ENCODE results near the gene PLCZ1. TPM values are rescaled to one million over a fixed set of nuclear protein-coding genes. Genes with fewer than 3 reads are reported as not detected.

The PLCZ1 gene
- total RNA-seq, 1 experiment from 2014 or later = not detected

DNA sequence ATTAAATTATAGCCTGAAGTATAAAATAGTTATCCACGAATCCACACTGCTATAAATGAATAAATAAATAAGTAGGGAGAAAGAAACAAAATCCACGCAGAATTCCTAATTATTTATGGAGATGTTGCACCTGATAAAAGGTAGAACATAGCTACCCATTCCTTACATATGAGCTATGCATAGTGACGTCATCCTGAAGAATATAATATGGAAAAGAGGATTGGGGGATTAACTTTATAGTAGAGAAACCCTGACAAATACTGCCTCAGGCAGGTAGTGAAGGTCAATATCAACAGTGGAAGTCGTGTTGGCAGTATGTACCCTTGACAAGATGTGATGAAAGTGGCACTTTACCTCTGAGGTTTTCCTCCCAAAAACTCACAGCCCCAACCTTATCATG is 82.5 kb downstream of the PLCZ1 start:
- no peak for DNase-seq (ENCODE audit: low spot score)
- Histone ChIP-seq H3K4me3 (ENCODE audit: low read depth, low read length, poor library complexity, severe bottlenecking) (no peak overlapping the region), H3K9me3 (ENCODE audit: low read depth, low read length, poor library complexity, severe bottlenecking) (no peaks in the 10 kb centered on the region), H3K27ac (ENCODE audit: low read depth, low read length, poor library complexity, severe bottlenecking) (no peak overlapping the region), H3K4me1 (ENCODE audit: insufficient read depth, low read length, poor library complexity, severe bottlenecking) (no peaks in the 10 kb centered on the region), H3K27me3 (replicated peaks; ENCODE audit: insufficient read depth, low read depth, low read length, poor library complexity) (no peaks in the 10 kb centered on the region), H3K36me3 (ENCODE audit: insufficient read depth, low read length, poor library complexity, severe bottlenecking) (no peaks in the 10 kb centered on the region)
- ChIA-PET CTCF (no interaction called here), POLR2A (ENCODE audit: low non-redundant PET) (no interaction called here)
- no TSS peak for BruUV-seq (replicated peaks)
- no peak for TF ChIP-seq EZH2 (IDR thresholded peaks at IDR 0.05; ENCODE audit: borderline replicate concordance, low read depth, low read length, poor library complexity, severe bottlenecking)
- TF ChIP-seq, protein P1, sequence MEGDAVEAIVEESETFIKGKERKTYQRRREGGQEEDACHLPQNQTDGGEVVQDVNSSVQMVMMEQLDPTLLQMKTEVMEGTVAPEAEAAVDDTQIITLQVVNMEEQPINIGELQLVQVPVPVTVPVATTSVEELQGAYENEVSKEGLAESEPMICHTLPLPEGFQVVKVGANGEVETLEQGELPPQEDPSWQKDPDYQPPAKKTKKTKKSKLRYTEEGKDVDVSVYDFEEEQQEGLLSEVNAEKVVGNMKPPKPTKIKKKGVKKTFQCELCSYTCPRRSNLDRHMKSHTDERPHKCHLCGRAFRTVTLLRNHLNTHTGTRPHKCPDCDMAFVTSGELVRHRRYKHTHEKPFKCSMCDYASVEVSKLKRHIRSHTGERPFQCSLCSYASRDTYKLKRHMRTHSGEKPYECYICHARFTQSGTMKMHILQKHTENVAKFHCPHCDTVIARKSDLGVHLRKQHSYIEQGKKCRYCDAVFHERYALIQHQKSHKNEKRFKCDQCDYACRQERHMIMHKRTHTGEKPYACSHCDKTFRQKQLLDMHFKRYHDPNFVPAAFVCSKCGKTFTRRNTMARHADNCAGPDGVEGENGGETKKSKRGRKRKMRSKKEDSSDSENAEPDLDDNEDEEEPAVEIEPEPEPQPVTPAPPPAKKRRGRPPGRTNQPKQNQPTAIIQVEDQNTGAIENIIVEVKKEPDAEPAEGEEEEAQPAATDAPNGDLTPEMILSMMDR (conservative IDR thresholded peaks at IDR 0.05; ENCODE audit: low read depth, low read length) = no peak
- intact Hi-C loops (cut with micrococcal nuclease; ENCODE audit: unreplicated experiment) = no loop called here

DNA sequence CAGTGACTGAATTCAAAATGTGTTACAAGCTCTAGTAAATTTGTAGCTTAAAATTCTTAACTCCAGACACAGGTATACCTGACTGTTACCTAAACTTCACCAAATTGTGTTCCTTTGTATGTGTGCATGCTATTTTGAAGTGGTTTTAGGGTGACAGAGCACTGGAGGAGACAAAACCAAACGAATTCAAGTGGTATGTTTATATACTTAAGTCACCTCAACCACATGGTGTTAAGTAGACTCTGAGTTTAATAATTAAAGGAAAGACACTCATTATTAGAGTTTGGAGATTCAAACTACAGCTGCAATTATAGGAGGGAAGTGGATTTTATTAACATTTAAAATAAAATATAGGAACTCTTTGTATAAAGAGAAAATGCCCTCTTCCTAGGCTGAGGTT is 84.3 kb downstream of the PLCZ1 start:
- Histone ChIP-seq H3K27me3 (replicated peaks; ENCODE audit: insufficient read depth, low read depth, low read length, poor library complexity) (no peaks in the 10 kb centered on the region), H3K9me3 (ENCODE audit: low read depth, low read length, poor library complexity, severe bottlenecking) (no peaks in the 10 kb centered on the region), H3K27ac (ENCODE audit: low read depth, low read length, poor library complexity, severe bottlenecking) (no peak overlapping the region), H3K4me1 (ENCODE audit: insufficient read depth, low read length, poor library complexity, severe bottlenecking) (no peaks in the 10 kb centered on the region), H3K36me3 (ENCODE audit: insufficient read depth, low read length, poor library complexity, severe bottlenecking) (no peaks in the 10 kb centered on the region), H3K4me3 (ENCODE audit: low read depth, low read length, poor library complexity, severe bottlenecking) (no peak overlapping the region)
- DNase-seq (ENCODE audit: low spot score) = no peak
- TF ChIP-seq, protein P1 (conservative IDR thresholded peaks at IDR 0.05; ENCODE audit: low read depth, low read length) = no peak
- no peak for TF ChIP-seq EZH2 (IDR thresholded peaks at IDR 0.05; ENCODE audit: borderline replicate concordance, low read depth, low read length, poor library complexity, severe bottlenecking)
- intact Hi-C loops (cut with micrococcal nuclease; ENCODE audit: unreplicated experiment) = no loop called here
- POLR2A ChIA-PET (ENCODE audit: low non-redundant PET) = no interaction called here
- no TSS peak for BruUV-seq (replicated peaks)
- CTCF ChIA-PET = no interaction called here

DNA sequence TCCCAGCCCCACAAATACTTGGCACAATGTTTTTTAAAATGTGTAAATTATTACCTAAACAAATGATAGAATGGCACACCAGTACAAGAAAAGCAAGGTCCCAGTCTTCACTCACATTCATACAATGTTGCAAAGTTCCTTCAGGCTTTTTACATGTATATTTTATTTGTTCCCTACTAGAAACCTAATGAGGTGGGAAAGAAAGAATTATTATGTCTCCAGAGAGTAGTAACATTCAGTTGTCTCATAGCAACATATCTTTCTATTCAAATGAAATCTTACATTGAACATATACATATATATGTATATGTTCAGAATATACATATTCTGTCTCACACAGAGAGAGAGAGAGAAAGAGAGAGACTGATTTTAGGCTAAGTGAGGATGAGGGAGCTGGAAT is 85.2 kb downstream of the PLCZ1 start:
- H3K27ac ChIP-seq (ENCODE audit: low read depth, low read length, poor library complexity, severe bottlenecking) = no peak overlapping the region
- no peaks in the 10 kb centered on the region for H3K9me3 ChIP-seq (ENCODE audit: low read depth, low read length, poor library complexity, severe bottlenecking)
- no peak for DNase-seq (ENCODE audit: low spot score)
- intact Hi-C loops (cut with micrococcal nuclease; ENCODE audit: unreplicated experiment) = no loop called here
- no peak overlapping the region for H3K4me3 ChIP-seq (ENCODE audit: low read depth, low read length, poor library complexity, severe bottlenecking)
- no peak for TF ChIP-seq EZH2 (IDR thresholded peaks at IDR 0.05; ENCODE audit: borderline replicate concordance, low read depth, low read length, poor library complexity, severe bottlenecking)
- TF ChIP-seq, protein P1 (conservative IDR thresholded peaks at IDR 0.05; ENCODE audit: low read depth, low read length) = no peak
- no peaks in the 10 kb centered on the region for H3K27me3 ChIP-seq (replicated peaks; ENCODE audit: insufficient read depth, low read depth, low read length, poor library complexity)
- no peaks in the 10 kb centered on the region for H3K36me3 ChIP-seq (ENCODE audit: insufficient read depth, low read length, poor library complexity, severe bottlenecking)
- CTCF ChIA-PET = no interaction called here
- H3K4me1 ChIP-seq (ENCODE audit: insufficient read depth, low read length, poor library complexity, severe bottlenecking) = no peaks in the 10 kb centered on the region
- POLR2A ChIA-PET (ENCODE audit: low non-redundant PET) = no interaction called here
- BruUV-seq (replicated peaks) = no TSS peak

All from A673 (cell line).